Nephron progenitor cell (in vitro differentiated cells): ENCODE data around the gene SESN3.

Experiments used
- DNase-seq: peaks from one replicate; pipeline ENCODE4 v3.0.0; 2021
- H3K27ac Mint-ChIP-seq: 2 replicates; pipeline ENCODE4 v1.8.0; 2021; ENCODE audit warnings: mild to moderate bottlenecking, moderate library complexity, mixed read lengths
- H3K27me3 Mint-ChIP-seq: 2 replicates; pipeline ENCODE4 v1.8.0; 2021; ENCODE audit warnings: mild to moderate bottlenecking, low read depth, mixed read lengths; ENCODE audit not compliant: poor library complexity
- H3K36me3 Mint-ChIP-seq: 2 replicates; pipeline ENCODE4 v1.8.0; 2021; ENCODE audit warnings: low read depth, mixed read lengths
- H3K4me1 Mint-ChIP-seq: 2 replicates; pipeline ENCODE4 v1.8.0; 2021; ENCODE audit warnings: mixed read lengths
- H3K4me3 Mint-ChIP-seq: 2 replicates; pipeline ENCODE4 v1.8.0; 2021; ENCODE audit warnings: mild to moderate bottlenecking, moderate library complexity, mixed read lengths
- H3K9me3 Mint-ChIP-seq: 2 replicates; pipeline ENCODE4 v1.8.0; 2021; ENCODE audit warnings: mild to moderate bottlenecking, moderate library complexity, mixed read lengths
- TF ChIP-seq, protein P1 (sequence below): fragments of 200-600 bp; sonication (generic); IDR thresholded peaks from 2 replicates; pipeline ENCODE4 v1.5.0; 2021; ENCODE audit warnings: antibody characterized with exemption

The SESN3 gene

DNA sequence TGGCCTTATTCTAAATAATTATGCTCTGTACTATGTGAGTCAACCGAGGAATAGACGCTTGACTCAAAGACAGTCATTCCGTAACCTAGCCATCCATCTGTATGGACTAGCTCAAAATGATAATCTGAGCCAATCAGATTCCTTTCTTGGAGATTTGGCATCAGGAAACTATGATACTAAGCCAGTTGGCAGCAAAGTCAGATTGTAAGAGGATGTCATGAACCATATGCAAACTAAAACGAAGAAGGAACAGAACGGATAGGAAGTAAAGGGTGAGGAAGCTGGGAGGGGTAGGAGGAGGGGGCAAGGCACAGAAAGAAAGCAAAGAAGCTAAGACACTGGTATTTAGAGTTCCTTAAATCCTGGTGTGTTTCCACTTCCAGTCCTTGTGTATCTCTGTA lies 10.7 kb upstream of the SESN3 start:
- no peak overlapping the region for H3K27ac Mint-ChIP-seq
- H3K9me3 Mint-ChIP-seq, result no peaks in the 10 kb centered on the region

DNA sequence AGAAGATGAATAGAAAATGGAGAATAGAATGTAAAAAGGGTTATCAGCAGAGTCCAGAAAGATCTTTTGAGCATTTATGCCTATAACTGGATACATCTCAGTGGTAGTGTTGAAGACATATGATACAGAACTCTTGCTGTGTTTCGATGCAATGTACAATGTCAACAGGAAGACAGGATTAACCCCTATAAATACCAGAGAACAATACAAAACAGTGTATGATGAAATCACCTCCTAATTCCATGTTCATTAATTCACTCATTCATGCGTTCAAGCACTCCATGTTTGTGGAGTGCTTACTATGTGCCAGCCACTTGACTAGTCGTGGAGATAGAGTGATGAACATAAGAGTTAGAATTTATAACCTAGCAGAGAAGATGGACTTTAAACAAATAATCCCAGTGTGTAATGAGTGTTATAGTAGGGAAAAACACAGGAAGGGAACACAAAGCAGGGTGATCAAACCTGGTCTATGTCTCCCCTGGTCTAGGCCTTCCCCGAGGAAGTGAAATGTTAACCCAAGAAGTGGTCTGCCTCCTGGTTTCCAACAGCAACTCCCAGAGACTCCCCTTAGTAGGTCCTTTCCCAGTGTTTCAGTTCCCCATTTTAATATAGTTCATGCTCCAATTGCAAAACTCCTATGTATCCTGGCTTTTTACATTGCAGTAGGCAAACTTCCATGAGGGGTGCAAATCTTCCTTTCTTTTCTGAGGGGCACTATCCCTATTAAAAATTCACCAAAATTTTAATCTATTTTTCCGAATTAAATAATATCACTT lies 9.1 kb upstream of the SESN3 start:
- Mint-ChIP-seq H3K27ac (no peak overlapping the region), H3K4me1 (peaks cover 17% of the 10 kb centered on the region), H3K36me3 (no peaks in the 10 kb centered on the region), H3K27me3 (peaks cover 3% of the 10 kb centered on the region), H3K4me3 (no peak overlapping the region), H3K9me3 (no peaks in the 10 kb centered on the region)
- TF ChIP-seq, protein P1, sequence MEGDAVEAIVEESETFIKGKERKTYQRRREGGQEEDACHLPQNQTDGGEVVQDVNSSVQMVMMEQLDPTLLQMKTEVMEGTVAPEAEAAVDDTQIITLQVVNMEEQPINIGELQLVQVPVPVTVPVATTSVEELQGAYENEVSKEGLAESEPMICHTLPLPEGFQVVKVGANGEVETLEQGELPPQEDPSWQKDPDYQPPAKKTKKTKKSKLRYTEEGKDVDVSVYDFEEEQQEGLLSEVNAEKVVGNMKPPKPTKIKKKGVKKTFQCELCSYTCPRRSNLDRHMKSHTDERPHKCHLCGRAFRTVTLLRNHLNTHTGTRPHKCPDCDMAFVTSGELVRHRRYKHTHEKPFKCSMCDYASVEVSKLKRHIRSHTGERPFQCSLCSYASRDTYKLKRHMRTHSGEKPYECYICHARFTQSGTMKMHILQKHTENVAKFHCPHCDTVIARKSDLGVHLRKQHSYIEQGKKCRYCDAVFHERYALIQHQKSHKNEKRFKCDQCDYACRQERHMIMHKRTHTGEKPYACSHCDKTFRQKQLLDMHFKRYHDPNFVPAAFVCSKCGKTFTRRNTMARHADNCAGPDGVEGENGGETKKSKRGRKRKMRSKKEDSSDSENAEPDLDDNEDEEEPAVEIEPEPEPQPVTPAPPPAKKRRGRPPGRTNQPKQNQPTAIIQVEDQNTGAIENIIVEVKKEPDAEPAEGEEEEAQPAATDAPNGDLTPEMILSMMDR, result no peak
- no peak for DNase-seq

More for the DNA sequence above, 10.7 kb upstream of the SESN3 start:
- Mint-ChIP-seq H3K36me3 (no peaks in the 10 kb centered on the region), H3K4me1 (peaks cover 17% of the 10 kb centered on the region), H3K4me3 (no peak overlapping the region), H3K27me3 (peaks cover 3% of the 10 kb centered on the region)
- TF ChIP-seq, protein P1, result no peak
- no peak for DNase-seq

DNA sequence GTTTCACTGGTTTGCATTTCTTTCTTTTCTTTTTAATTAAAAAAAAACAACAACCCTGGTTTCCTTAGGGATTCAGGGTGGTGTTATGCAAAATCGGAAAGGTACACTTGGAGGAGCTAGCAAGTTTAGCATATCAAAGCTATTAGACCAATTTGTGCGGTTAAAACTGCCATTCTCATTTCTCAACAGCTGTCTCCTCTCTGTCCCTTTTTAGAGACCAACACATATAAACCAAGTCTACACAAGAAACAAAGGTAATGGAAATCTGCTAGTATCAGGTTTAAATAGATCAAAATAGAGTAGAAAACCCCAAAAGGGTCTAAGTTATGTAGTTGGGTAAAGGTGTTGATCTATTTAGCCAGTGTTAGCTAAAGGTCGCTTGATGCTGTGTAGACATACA lies 1.7 kb upstream of the SESN3 start:
- Mint-ChIP-seq H3K4me3 (no peak overlapping the region), H3K9me3 (no peaks in the 10 kb centered on the region), H3K27me3 (peaks cover 3% of the 10 kb centered on the region), H3K27ac (no peak overlapping the region), H3K4me1 (peaks cover 12% of the 10 kb centered on the region), H3K36me3 (no peaks in the 10 kb centered on the region)
- DNase-seq, result no peak
- TF ChIP-seq, protein P1, result no peak

DNA sequence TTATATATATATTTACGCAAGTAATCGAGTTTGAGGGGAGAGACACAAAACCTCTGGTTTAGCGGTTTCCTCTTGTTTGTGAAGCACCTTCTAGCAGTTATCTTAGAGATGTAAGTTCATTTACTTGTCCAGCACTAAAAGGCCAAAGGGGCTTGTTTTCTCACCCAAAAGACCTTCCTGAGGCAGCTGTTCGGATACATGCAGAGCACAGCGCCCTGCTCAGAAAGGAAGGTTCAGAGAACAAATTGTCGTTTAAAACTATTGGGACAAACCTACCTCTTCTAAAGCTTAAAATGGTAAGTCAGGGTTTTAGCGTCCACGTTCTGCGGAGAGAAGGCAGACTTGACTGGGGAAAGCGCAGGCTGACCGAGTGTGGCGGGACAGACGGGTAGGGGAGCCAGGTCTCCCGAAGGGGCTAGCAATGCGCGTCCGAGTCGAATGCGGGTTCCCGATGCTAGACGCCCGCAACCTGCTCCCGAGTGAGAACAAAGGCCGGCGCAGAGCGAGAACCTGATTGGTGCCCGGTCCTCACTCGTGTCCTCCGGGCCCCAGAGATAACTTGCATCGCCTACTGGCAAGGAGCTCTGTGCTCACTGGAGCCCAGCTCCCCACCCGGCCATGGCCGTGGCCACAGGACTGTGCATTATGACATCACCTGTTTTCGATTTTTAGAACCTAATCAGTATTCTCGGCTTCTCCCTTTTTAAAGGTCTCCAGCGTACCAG lies 1.0 kb upstream of the SESN3 start:
- Mint-ChIP-seq H3K27me3 (peaks cover 3% of the 10 kb centered on the region), H3K9me3 (peaks cover 3% of the 10 kb centered on the region), H3K27ac (no peak overlapping the region), H3K4me1 (peaks cover 12% of the 10 kb centered on the region), H3K36me3 (peaks cover 6% of the 10 kb centered on the region), H3K4me3 (no peak overlapping the region)
- DNase-seq, result peak; percentile 71
- TF ChIP-seq, protein P1, result no peak

DNA sequence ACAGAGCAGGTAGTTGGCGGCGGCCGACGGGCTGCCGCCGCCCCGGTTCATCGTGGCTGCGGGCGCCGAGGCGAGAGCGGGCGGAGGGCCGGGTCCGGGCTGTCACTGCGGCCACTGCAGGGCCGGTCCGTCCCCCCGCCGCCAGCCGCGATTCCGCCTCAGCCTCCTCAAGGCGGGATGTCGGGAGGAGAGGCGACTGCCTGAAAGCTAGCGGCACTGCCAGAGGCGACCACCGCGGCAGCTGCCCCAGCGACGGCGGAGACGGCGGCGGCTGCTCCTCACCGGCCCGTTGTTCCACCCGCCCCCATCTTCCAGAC lies 234 bp downstream of the SESN3 start:
- no peak overlapping the region for H3K4me3 Mint-ChIP-seq
- TF ChIP-seq, protein P1, result no peak
- H3K36me3 Mint-ChIP-seq, result peaks cover 18% of the 10 kb centered on the region
- peaks cover 3% of the 10 kb centered on the region for H3K27me3 Mint-ChIP-seq
- DNase-seq, result no peak
- peaks cover 14% of the 10 kb centered on the region for H3K9me3 Mint-ChIP-seq
- no peak overlapping the region for H3K27ac Mint-ChIP-seq
- H3K4me1 Mint-ChIP-seq, result peaks cover 17% of the 10 kb centered on the region
